ENCODE results near the gene BRD4. TPM values are rescaled to one million over a fixed set of nuclear protein-coding genes. Genes with fewer than 3 reads are reported as not detected.

The BRD4 gene
- total and polyA plus RNA-seq, 2 donors from 2014 or later: 14.3 to 107 TPM

DNA sequence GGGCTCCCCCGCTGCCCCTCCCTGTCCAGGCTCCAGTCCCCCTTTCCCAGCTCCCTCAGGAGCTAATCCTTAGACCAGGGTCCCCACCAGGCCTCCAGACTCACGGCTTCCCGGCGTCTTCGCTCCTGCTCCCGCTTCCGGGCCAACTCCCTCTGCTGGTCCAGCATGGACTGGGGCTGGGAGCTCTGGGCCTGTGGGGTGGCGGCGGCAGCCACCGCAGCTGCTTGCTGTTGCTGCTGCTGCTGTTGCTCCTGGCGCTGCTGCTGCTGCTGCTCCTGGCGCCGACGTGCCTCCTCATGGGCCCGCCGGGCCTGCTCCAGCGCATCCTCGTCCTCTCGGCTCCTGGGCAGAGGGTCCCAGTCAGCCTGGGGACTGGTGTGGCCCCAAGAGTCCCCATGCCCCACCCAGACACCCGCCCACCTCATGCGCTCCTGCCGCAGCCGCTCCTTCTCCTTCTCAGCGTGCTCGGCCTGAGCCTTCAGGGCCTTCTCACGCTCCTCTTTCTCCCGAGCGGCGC lies 93.6 kb downstream of the BRD4 start:
- H3K27ac ChIP-seq (ENCODE audit: low read depth in 2 of 2, low read length in 2 of 2): no peak overlapping the region

DNA sequence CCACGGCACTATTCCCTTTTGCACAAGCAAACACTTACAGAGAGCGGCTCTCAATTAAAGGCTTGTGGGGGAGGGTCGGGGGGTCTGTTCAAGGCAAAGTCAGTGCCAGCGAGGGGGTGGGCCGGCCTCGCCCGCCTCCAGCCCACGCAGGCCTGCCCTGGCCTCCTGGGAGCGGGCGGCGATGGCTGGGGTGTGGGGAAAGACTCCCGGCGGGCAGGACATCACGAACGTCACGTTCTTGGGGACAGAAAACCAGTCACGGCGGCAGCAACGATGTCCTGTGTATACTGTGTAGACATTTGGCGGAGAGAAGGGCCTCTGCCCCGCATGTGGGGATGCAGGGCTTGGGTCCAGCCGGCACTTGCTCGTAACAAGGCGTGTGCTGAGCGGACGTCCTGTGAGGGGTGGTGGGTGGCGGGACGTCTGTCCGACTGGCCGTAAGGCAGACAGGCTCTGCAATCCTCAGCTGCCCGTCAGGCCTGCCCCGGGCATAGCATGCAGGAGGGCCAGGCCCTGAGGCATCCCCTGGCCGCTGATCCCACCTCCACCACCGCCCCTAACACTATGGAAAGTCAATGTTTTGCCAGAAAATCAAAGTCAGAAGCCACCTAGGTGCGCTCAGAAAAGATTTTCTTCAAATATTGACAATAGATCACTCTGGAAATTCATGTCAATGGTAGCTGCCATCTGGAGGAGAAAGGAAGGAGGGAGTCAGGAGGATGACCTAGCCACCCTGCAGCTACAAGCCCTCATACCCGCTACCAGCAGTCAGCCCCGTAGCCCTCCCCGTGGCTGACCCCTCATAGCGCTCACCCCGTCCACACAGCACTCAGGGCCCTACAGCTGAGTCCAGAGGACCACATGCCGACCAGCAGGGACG lies 94.3 kb downstream of the BRD4 start:
- Histone ChIP-seq H3K4me1 (ENCODE audit: control insufficient read depth in 2 of 3, insufficient read depth in 2 of 3, low read depth in 1 of 3, low read length in 3 of 3) (no peaks in the 10 kb centered on the region), H3K4me3 (ENCODE audit: low read length in 3 of 3) (no peak overlapping the region), H3K27ac (ENCODE audit: low read depth in 2 of 2, low read length in 2 of 2) (no peak overlapping the region), H3K36me3 (ENCODE audit: control insufficient read depth in 2 of 3, insufficient read depth in 3 of 3, low read length in 3 of 3) (peaks cover 3 to 44% (median 25%) of the 10 kb centered on the region in 3 donors), H3K27me3 (ENCODE audit: control insufficient read depth, insufficient read depth, low read length) (no peaks in the 10 kb centered on the region), H3K9ac (ENCODE audit: low read length in 3 of 3) (no peak overlapping the region), H3K9me3 (ENCODE audit: control insufficient read depth in 2 of 3, insufficient read depth in 1 of 3, low read length in 3 of 3) (no peaks in the 10 kb centered on the region)
- no peak for TF ChIP-seq CTCF (IDR thresholded peaks at IDR 0.05; ENCODE audit: borderline replicate concordance, extremely low read depth, insufficient read depth)
- no peak for DNase-seq
- intact Hi-C loops (cut with DNase I): no loop called here
- no peak for FAIRE-seq

More for the DNA sequence above, 93.6 kb downstream of the BRD4 start:
- H3K9me3 ChIP-seq (ENCODE audit: control insufficient read depth in 2 of 3, insufficient read depth in 1 of 3, low read length in 3 of 3): no peaks in the 10 kb centered on the region
- H3K36me3 ChIP-seq (ENCODE audit: control insufficient read depth in 2 of 3, insufficient read depth in 3 of 3, low read length in 3 of 3): peaks cover 3 to 48% (median 30%) of the 10 kb centered on the region in 3 donors
- no peak for FAIRE-seq
- no peaks in the 10 kb centered on the region for H3K27me3 ChIP-seq (ENCODE audit: control insufficient read depth, insufficient read depth, low read length)
- H3K9ac ChIP-seq (ENCODE audit: low read length in 3 of 3): no peak overlapping the region
- no peak for DNase-seq
- intact Hi-C loops (cut with DNase I): no loop called here
- TF ChIP-seq CTCF (IDR thresholded peaks at IDR 0.05; ENCODE audit: borderline replicate concordance, extremely low read depth, insufficient read depth): no peak
- no peak overlapping the region for H3K4me3 ChIP-seq (ENCODE audit: low read length in 3 of 3)
- no peaks in the 10 kb centered on the region for H3K4me1 ChIP-seq (ENCODE audit: control insufficient read depth in 2 of 3, insufficient read depth in 2 of 3, low read depth in 1 of 3, low read length in 3 of 3)

DNA sequence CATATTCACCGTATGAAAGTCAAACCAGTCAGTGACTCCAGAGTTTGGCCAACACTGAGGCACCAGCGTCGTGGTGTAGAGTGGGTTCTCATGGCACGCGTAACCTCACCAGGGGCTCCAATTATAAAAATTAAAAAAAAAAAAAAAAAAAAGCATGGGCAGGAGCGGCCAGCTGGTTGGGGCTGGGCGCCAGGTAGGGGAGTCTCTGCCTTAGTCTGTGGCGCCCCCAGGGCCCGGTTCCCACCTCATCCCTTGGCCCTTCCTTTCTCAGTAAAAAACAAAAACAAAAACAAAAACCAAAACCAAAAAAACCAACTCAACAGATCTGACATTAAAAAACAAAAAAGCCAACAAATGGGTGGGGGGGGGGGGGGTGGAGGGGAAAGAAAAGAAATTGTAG lies 95.5 kb downstream of the BRD4 start:
- intact Hi-C loops (cut with DNase I): no loop called here
- H3K27me3 ChIP-seq (ENCODE audit: control insufficient read depth, insufficient read depth, low read length): no peaks in the 10 kb centered on the region
- H3K9ac ChIP-seq (ENCODE audit: low read length in 3 of 3): no peak overlapping the region
- H3K9me3 ChIP-seq (ENCODE audit: control insufficient read depth in 2 of 3, insufficient read depth in 1 of 3, low read length in 3 of 3): no peaks in the 10 kb centered on the region
- no peak overlapping the region for H3K4me3 ChIP-seq (ENCODE audit: low read length in 3 of 3)
- no peak overlapping the region for H3K27ac ChIP-seq (ENCODE audit: low read depth in 2 of 2, low read length in 2 of 2)
- no peak for TF ChIP-seq CTCF (IDR thresholded peaks at IDR 0.05; ENCODE audit: borderline replicate concordance, extremely low read depth, insufficient read depth)
- no peak for DNase-seq
- peaks cover 0 to 38% (median 21%) of the 10 kb centered on the region in 3 donors for H3K36me3 ChIP-seq (ENCODE audit: control insufficient read depth in 2 of 3, insufficient read depth in 3 of 3, low read length in 3 of 3)
- peaks cover 0 to 4% (median 0%) of the 10 kb centered on the region in 3 donors for H3K4me1 ChIP-seq (ENCODE audit: control insufficient read depth in 2 of 3, insufficient read depth in 2 of 3, low read depth in 1 of 3, low read length in 3 of 3)
- no peak for FAIRE-seq

Data from kidney (tissue), 14 donors.